Measurements from ENCODE around the gene HDX. TPM values are rescaled to one million over a fixed set of nuclear protein-coding genes. Genes with fewer than 3 reads are reported as not detected.
A peak's percentile ranks its signal among the peaks of the same experiment; 100 is the strongest.

HDX gene
- polyA plus RNA-seq, 1 of the 3 experiments (the other 2 are of a cell fraction) = 1.6 TPM

GRCh38 chrX:84322083-84322827 lies 180.0 kb downstream of the HDX start:
- H3K4me2 ChIP-seq = no peak overlapping the region
- TF ChIP-seq RFX5 (IDR thresholded peaks at IDR 0.05; ENCODE audit: low read length) = no peak
- POLR2A ChIA-PET = no interaction called here
- H3K4me3 ChIP-seq (ENCODE audit: low read depth in 2 of 2, low read length in 1 of 2) = no peak overlapping the region
- no peaks in the 10 kb centered on the region for H4K20me1 ChIP-seq (ENCODE audit: insufficient read depth)
- H3K9ac ChIP-seq = no peak overlapping the region
- no peaks in the 10 kb centered on the region for H3K9me3 ChIP-seq
- H3F3A ChIP-seq (replicated peaks; ENCODE audit: insufficient read depth) = no peaks in the 10 kb centered on the region
- H2AFZ ChIP-seq (ENCODE audit: low read depth) = no peak overlapping the region
- H3K4me1 ChIP-seq (ENCODE audit: control insufficient read depth in 1 of 2, insufficient read depth in 2 of 2, low read depth in 1 of 2, low read length in 1 of 2) = no peaks in the 10 kb centered on the region
- no peaks in the 10 kb centered on the region for H3K36me3 ChIP-seq (replicated peaks in 1 of 2; ENCODE audit: control insufficient read depth in 1 of 2, insufficient read depth in 2 of 2, low read length in 1 of 2)
- no peaks in the 10 kb centered on the region for H3K9me2 ChIP-seq
- WGBS (ENCODE audit: low lambda C conversion rate) = 31% methylated on average over 2 of the region's 2 CpGs
- H3K27me3 ChIP-seq (ENCODE audit: insufficient read depth) = no peaks in the 10 kb centered on the region
- H3K27ac ChIP-seq (ENCODE audit: low read depth in 2 of 2, low read length in 1 of 2) = no peak overlapping the region
- DNase-seq = no peak
- no peaks in the 10 kb centered on the region for H3K79me2 ChIP-seq (ENCODE audit: insufficient read depth)
- CTCF ChIA-PET = interaction anchor here (1.2 kb wide), 1 partner anchor 17 kb away, joined by 7 read pairs; no protein-coding TSS in a partner anchor

DNA sequence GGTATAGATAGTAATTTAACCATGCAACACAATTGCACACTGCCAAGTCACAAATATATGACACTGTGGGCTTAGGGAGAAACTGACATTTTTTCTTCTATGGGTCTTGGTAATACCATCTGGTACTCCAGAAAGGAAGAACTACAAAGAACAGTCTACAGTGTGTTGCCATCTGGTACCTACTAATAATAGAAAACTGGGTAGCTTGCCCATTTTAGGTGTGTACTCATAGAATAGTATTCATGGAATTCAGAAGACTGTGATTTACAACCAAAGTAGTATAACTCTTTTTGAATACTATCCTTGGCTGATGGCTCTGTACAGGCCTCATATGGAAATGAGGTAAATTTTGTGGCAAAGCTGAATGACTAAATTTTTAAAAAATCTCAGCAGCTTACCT lies 181.6 kb downstream of the HDX start:
- no peak for DNase-seq
- Histone ChIP-seq H3K9ac (no peak overlapping the region), H3K36me3 (replicated peaks in 1 of 2; ENCODE audit: control insufficient read depth in 1 of 2, insufficient read depth in 2 of 2, low read length in 1 of 2) (no peaks in the 10 kb centered on the region), H3K4me2 (no peak overlapping the region), H2AFZ (ENCODE audit: low read depth) (no peak overlapping the region), H3K9me3 (no peaks in the 10 kb centered on the region), H3K4me3 (ENCODE audit: low read depth in 2 of 2, low read length in 1 of 2) (no peak overlapping the region), H3K9me2 (no peaks in the 10 kb centered on the region), H4K20me1 (ENCODE audit: insufficient read depth) (no peaks in the 10 kb centered on the region), H3K4me1 (ENCODE audit: control insufficient read depth in 1 of 2, insufficient read depth in 2 of 2, low read depth in 1 of 2, low read length in 1 of 2) (no peaks in the 10 kb centered on the region), H3K27me3 (ENCODE audit: insufficient read depth) (no peaks in the 10 kb centered on the region), H3F3A (replicated peaks; ENCODE audit: insufficient read depth) (no peaks in the 10 kb centered on the region), H3K79me2 (ENCODE audit: insufficient read depth) (no peaks in the 10 kb centered on the region), H3K27ac (ENCODE audit: low read depth in 2 of 2, low read length in 1 of 2) (no peak overlapping the region)
- CTCF ChIA-PET = interaction anchor here (2.5 kb wide), 1 partner anchor 19 kb away, joined by 6 read pairs; no protein-coding TSS in a partner anchor
- POLR2A ChIA-PET = no interaction called here
- TF ChIP-seq TCF12 (IDR thresholded peaks at IDR 0.05) = 0 out of 2 replicates have a peak, but pooled peaks have one; percentile 7
- no peak for TF ChIP-seq EP300 (IDR thresholded peaks at IDR 0.05; ENCODE audit: borderline replicate concordance in 1 of 2, low read depth in 1 of 2, low read length in 1 of 2)

DNA sequence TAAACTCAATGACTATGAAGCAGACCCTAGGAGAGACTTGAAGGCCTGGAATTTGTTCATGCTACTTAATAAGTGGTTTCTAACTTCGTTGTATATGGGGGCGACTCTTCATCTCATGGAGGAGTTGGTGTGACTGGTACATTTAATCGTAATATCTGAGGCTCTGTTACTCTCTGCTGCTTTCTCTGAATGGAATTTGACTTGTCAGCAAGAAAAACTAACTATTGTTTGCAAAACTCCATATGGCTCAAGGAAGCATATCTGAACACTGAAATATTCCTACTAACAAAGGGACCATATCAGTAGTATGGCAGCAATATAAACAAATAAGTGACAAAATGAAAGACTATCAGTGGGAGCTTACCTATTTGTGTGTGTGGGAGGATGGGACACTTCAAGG lies 182.2 kb downstream of the HDX start:
- POLR2A ChIA-PET = no interaction called here
- Histone ChIP-seq H2AFZ (ENCODE audit: low read depth) (no peak overlapping the region), H3K9me2 (no peaks in the 10 kb centered on the region), H3K4me3 (ENCODE audit: low read depth in 2 of 2, low read length in 1 of 2) (no peak overlapping the region), H3K4me1 (ENCODE audit: control insufficient read depth in 1 of 2, insufficient read depth in 2 of 2, low read depth in 1 of 2, low read length in 1 of 2) (no peaks in the 10 kb centered on the region), H4K20me1 (ENCODE audit: insufficient read depth) (no peaks in the 10 kb centered on the region), H3K27ac (ENCODE audit: low read depth in 2 of 2, low read length in 1 of 2) (no peak overlapping the region), H3F3A (replicated peaks; ENCODE audit: insufficient read depth) (no peaks in the 10 kb centered on the region), H3K27me3 (ENCODE audit: insufficient read depth) (no peaks in the 10 kb centered on the region), H3K9ac (no peak overlapping the region), H3K79me2 (ENCODE audit: insufficient read depth) (no peaks in the 10 kb centered on the region), H3K9me3 (no peaks in the 10 kb centered on the region), H3K36me3 (replicated peaks in 1 of 2; ENCODE audit: control insufficient read depth in 1 of 2, insufficient read depth in 2 of 2, low read length in 1 of 2) (no peaks in the 10 kb centered on the region), H3K4me2 (no peak overlapping the region)
- TF ChIP-seq, protein P1, sequence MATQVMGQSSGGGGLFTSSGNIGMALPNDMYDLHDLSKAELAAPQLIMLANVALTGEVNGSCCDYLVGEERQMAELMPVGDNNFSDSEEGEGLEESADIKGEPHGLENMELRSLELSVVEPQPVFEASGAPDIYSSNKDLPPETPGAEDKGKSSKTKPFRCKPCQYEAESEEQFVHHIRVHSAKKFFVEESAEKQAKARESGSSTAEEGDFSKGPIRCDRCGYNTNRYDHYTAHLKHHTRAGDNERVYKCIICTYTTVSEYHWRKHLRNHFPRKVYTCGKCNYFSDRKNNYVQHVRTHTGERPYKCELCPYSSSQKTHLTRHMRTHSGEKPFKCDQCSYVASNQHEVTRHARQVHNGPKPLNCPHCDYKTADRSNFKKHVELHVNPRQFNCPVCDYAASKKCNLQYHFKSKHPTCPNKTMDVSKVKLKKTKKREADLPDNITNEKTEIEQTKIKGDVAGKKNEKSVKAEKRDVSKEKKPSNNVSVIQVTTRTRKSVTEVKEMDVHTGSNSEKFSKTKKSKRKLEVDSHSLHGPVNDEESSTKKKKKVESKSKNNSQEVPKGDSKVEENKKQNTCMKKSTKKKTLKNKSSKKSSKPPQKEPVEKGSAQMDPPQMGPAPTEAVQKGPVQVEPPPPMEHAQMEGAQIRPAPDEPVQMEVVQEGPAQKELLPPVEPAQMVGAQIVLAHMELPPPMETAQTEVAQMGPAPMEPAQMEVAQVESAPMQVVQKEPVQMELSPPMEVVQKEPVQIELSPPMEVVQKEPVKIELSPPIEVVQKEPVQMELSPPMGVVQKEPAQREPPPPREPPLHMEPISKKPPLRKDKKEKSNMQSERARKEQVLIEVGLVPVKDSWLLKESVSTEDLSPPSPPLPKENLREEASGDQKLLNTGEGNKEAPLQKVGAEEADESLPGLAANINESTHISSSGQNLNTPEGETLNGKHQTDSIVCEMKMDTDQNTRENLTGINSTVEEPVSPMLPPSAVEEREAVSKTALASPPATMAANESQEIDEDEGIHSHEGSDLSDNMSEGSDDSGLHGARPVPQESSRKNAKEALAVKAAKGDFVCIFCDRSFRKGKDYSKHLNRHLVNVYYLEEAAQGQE (IDR thresholded peaks at IDR 0.05; ENCODE audit: low read depth, low read length) = no peak
- CTCF ChIA-PET = interaction anchor here (0.6 to 2.5 kb wide), 2 partner anchors 20 to 192 kb away, joined by 3 to 6 read pairs; no protein-coding TSS in a partner anchor
- no peak for DNase-seq
- WGBS (ENCODE audit: low lambda C conversion rate) = 48% methylated on average over 3 of the region's 3 CpGs
